IPS DF 6.9 (cell line): ENCODE data around the gene ZNF579.

Experiments
- DNase-seq: peaks from one replicate; pipeline ENCODE4 v3.0.0-alpha.2; 2013; ENCODE audit warnings: low read depth, low spot score
- H3K27ac ChIP-seq: one replicate; pipeline ENCODE4 v1.5.1; 2013; ENCODE audit warnings: low read length, control low read depth
- H3K27me3 ChIP-seq: 2 replicates; pipeline ENCODE4 v1.6.1; 2013; ENCODE audit warnings: mild to moderate bottlenecking, low read length; ENCODE audit not compliant: control insufficient read depth, insufficient read depth
- H3K36me3 ChIP-seq: 2 replicates; pipeline ENCODE4 v1.6.1; 2013; ENCODE audit warnings: low read length; ENCODE audit not compliant: control insufficient read depth, insufficient read depth
- H3K4me1 ChIP-seq: 2 replicates; pipeline ENCODE4 v1.6.1; 2013; ENCODE audit warnings: low read length; ENCODE audit not compliant: control insufficient read depth, insufficient read depth
- H3K4me3 ChIP-seq: 2 replicates; pipeline ENCODE4 v1.5.1; 2013; ENCODE audit warnings: mild to moderate bottlenecking, low read length
- H3K9me3 ChIP-seq: 2 replicates; pipeline ENCODE4 v1.6.1; 2013; ENCODE audit warnings: low read length, inconsistent platforms; ENCODE audit not compliant: control insufficient read depth, insufficient read depth
- WGBS: extraction: QIAGEN DNeasy Blood & Tissue Kit; methylation state at CpG from one replicate; pipeline ENCODE4 v1.1.7; 2013; ENCODE audit warnings: mixed read lengths, missing lambda C conversion rate; ENCODE audit not compliant: insufficient read length, insufficient coverage; 5-methylcytosine and 5-hydroxymethylcytosine counted together

The ZNF579 gene, protein sequence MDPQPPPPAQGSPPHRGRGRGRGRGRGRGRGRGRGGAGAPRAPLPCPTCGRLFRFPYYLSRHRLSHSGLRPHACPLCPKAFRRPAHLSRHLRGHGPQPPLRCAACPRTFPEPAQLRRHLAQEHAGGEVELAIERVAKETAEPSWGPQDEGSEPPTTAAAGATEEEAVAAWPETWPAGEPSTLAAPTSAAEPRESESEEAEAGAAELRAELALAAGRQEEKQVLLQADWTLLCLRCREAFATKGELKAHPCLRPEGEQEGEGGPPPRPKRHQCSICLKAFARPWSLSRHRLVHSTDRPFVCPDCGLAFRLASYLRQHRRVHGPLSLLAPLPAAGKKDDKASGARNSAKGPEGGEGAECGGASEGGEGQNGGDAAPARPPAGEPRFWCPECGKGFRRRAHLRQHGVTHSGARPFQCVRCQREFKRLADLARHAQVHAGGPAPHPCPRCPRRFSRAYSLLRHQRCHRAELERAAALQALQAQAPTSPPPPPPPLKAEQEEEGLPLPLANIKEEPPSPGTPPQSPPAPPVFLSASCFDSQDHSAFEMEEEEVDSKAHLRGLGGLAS

DNA sequence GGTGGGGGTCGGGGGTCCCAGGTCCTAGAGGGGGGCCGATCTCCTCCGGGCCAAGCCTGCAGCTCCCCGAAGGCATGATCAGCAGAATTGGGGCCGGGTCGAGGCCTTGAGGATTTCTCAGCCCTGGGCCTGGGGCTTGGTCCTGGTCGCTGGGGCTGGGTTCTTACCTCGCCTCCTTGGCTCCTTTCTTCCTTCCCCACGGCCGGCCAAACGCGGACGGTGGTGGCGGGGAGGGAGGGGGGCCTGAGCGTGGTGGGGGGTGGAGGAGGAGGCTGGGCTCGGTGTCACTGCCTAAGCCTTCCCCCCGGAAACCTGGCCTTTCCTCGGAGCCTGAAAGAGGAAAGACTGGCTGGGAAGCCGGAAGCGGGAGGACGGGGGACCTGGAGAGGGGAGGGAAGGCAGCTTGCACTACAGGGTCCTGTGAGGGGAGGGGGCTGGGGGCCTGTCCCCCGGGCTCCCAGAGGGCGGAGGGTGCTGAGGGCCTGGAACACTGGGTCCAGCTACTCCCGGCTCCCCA, at the start of gene ZNF579:
Gene ZNF579 (minus strand): TSS at position 221 of the 517 bp plus-strand sequence. CDS start 1,209 bp downstream, outside the sequence.
- Histone ChIP-seq H3K27ac (no peak within 1 kb of the TSS), H3K27me3 (no peaks in the 10 kb centered on the region), H3K36me3 (peaks cover 20% of the 10 kb centered on the region), H3K4me3 (peak within 1 kb of the TSS; percentile 94), H3K4me1 (0 out of 2 replicates have a peak, but pooled peaks cover 1% of the 10 kb centered on the region), H3K9me3 (no peaks in the 10 kb centered on the region)
- DNase-seq: no peak
- no CpG with 5 or more reads among the region's 24 CpGs for WGBS

DNA sequence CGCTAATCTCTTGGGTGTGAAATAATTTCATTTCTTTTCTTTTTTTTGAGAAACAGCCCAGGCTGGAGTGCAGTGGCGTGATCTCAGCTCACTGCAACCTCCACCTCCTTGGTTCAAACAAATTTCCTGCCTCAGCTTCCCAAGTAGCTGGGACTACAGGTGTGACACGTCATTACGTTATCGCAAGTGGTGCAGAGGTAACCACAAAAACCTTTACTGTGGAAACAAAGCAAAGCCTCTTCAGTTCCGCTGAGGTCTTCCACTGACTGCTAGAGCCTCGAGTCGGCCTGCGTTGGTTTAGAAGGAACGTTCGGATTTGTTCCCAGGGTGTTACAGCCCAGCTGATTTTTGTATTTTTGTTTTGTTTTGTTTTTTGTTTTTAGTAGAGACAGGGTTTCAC, 45.7 kb upstream of the ZNF579 start:
- Histone ChIP-seq H3K36me3 (no peaks in the 10 kb centered on the region), H3K4me1 (no peaks in the 10 kb centered on the region), H3K9me3 (no peaks in the 10 kb centered on the region), H3K4me3 (no peak overlapping the region), H3K27me3 (no peaks in the 10 kb centered on the region), H3K27ac (no peak overlapping the region)
- DNase-seq: no peak
- no CpG with 5 or more reads among the region's 11 CpGs for WGBS

DNA sequence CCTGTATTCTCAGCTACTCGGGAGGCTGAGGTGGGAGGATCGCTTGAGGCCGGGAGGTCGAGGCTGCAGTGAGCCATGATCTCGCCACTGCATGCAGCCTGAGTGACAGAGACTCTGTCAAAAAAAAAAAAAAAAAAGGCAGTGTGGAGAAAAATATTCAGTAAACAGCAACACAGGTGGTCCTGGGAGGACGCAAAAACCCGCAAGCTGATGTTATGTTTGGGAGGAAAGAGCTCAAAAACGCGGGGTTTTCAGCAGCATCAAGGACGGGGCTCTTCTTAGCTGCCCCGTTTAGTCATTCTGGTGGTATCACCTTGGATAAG, 44.3 kb upstream of the ZNF579 start:
- Histone ChIP-seq H3K9me3 (no peaks in the 10 kb centered on the region), H3K4me3 (peak overlapping the region; percentile 28; the same call in 1 of the 2 replicates), H3K27me3 (no peaks in the 10 kb centered on the region), H3K4me1 (no peaks in the 10 kb centered on the region), H3K27ac (no peak overlapping the region), H3K36me3 (no peaks in the 10 kb centered on the region)
- WGBS: no CpG with 5 or more reads among the region's 11 CpGs
- DNase-seq: no peak

DNA sequence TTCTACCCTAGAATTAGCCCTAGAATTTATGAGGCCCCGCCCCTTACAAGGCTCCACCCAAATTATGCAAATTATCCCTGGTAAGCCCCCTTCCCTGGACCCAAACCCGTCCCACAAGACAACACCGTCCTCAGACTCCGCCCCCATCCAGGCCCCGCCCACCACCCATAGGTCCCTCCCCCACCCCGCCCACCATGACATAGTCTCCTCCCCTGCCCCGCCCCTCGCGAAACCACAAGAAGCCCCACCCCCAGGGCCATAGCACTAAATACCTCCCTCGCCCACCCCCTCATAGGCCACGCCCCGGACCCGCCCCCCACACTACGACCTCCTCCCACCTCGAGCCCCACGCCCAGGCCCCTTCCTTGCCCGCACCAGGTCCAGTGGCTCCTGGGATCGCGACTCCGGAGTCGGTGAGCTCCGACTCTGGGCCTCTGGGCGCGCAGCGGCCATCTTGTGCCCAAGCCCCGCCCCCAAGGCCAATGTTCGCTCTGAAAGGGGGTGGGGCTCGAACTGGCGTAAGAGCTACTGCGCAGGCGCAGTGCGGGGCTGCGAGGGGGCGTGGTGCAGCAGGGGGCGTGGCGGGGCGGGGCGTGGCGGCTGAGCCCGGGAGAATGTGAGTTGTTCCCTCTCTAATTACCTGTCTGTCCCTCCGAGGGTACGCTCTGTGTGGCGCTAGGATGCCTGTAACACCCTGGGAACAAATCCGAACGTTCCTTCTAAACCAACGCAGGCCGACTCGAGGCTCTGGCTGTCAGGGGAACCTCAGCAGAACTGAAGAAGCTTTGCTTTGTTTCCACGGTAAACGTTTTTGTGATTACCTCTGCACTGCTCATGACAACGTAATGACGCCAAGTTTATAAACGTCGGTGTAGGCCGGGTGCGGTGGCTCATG, 43.7 kb upstream of the ZNF579 start, which contains the start of gene ZNF784:
Gene ZNF784 (minus strand): TSS at position 458 of the 895 bp plus-strand sequence. CDS start 5 bp downstream, at position 453.
- Histone ChIP-seq H3K27ac (no peak within 1 kb of the TSS), H3K9me3 (no peaks in the 10 kb centered on the region), H3K4me3 (peak within 1 kb of the TSS; percentile 99), H3K4me1 (no peaks in the 10 kb centered on the region), H3K27me3 (no peaks in the 10 kb centered on the region), H3K36me3 (no peaks in the 10 kb centered on the region)
- no peak for DNase-seq
- WGBS: no CpG with 5 or more reads among the region's 56 CpGs

DNA sequence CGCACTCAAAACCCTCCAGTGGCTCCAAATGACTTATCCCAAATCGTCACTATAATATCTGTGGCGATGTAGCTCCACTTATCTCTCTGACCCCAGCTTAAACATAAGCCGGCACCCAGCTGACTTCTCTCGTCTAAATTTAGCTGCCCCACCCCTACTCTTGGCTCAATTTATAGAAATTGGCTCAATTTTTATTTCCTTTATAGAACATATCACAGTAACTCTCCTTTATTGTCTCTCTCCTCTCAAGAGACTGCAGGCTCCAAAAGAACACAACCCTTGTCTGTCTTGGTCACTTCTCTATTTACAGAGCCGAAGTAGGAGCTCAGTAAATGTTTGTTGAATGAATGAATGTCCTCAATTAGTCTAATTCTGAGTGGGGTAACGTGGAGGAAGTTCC, 42.9 kb upstream of the ZNF579 start:
- H3K4me3 ChIP-seq: no peak overlapping the region; the same call in 1 of the 2 replicates
- DNase-seq: no peak
- no peaks in the 10 kb centered on the region for H3K9me3 ChIP-seq
- no peaks in the 10 kb centered on the region for H3K27me3 ChIP-seq
- no CpG with 5 or more reads among the region's 7 CpGs for WGBS
- H3K36me3 ChIP-seq: no peaks in the 10 kb centered on the region
- no peaks in the 10 kb centered on the region for H3K4me1 ChIP-seq
- no peak overlapping the region for H3K27ac ChIP-seq

DNA sequence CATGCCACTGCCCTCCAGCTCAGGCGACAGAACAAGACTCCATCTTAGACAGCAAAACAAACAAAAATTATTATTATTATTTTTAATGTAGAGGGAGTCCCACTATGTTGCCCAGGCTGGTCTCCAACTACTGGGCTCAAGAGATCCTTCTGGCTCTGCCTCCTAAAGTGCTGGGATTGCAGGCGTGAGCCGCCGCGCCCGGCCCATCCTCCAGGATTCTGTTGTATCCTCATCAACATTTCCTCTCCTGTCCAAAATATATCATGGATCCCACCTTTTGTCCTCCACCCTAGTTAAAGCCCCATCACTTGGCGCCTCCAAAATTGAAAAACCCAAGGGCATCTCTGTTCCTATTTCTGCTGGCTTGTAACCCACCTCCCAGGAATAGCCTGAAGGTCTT, 42.5 kb upstream of the ZNF579 start:
- no peak for DNase-seq
- Histone ChIP-seq H3K4me3 (no peak overlapping the region), H3K27ac (no peak overlapping the region), H3K9me3 (no peaks in the 10 kb centered on the region), H3K4me1 (no peaks in the 10 kb centered on the region), H3K36me3 (no peaks in the 10 kb centered on the region), H3K27me3 (no peaks in the 10 kb centered on the region)
- WGBS: no CpG with 5 or more reads among the region's 7 CpGs

DNA sequence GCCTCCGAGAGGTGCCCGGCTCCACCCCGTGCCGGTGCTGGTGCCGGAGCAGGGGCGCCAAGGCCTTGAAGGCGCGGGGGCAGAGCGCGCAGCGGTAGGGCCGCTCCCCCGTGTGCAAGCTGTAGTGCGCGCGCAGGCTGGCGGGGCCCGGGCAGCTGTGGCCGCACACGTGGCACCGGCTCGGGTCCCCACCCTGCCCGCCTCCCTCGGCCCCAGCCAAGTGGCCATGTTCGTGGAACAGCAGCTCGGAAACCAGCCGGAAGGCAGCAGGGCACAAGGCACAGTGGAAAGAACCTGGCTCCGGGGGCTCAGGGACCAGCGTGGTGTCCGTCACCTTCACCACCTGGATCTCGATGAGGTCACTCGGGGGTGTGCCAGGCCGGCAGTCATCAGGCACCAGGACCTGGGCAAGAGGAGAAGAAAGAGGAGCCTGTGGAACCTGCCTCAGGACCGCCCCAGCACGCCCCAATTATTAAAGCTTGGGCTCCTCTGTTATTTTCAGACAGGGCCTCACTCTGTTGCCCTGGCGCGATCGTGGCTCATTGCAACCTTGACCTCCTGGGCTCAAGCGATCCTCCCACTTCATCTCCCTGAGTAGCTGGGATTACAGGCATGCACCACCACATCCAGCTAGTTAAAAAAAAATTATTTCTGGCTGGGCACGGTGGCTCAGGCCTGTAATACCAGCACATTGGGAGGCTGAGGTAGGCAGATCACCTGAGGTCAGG, 41.8 kb upstream of the ZNF579 start:
- no peaks in the 10 kb centered on the region for H3K9me3 ChIP-seq
- H3K36me3 ChIP-seq: no peaks in the 10 kb centered on the region; the same call in 1 of the 2 replicates
- WGBS: no CpG with 5 or more reads among the region's 40 CpGs
- no peak overlapping the region for H3K4me3 ChIP-seq
- no peak for DNase-seq
- H3K27ac ChIP-seq: no peak overlapping the region
- no peaks in the 10 kb centered on the region for H3K4me1 ChIP-seq
- H3K27me3 ChIP-seq: no peaks in the 10 kb centered on the region

DNA sequence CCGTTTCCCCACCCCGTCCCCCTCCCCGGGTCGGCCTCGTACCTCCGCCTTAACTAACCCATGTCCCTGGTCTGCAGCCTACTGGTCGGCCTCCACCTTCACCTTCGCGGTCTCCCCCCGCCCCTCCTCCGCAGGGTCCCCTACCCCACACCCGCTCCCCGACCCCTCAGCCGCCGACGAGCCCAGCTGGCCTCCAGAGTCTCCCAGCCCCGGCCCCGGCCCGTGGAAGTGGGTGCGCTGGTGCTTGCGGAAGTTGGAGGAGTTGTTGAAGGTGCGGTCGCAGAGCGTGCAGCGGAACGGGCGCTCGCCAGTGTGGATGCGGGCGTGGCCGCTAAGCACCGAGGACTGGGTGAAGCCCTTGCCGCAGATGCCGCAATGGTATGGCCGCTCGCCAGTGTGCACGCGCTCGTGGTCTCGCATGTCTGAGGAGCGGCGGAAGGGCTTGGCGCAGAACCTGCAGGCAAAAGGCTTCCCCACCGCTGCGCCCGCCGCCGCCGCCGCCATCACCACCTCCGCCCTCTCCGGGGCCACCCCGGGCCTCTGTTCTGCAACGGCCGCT, 41.1 kb upstream of the ZNF579 start:
- no peaks in the 10 kb centered on the region for H3K9me3 ChIP-seq
- H3K4me1 ChIP-seq: no peaks in the 10 kb centered on the region
- no peak overlapping the region for H3K4me3 ChIP-seq
- no peak for DNase-seq
- no CpG with 5 or more reads among the region's 55 CpGs for WGBS
- H3K27ac ChIP-seq: no peak overlapping the region
- H3K27me3 ChIP-seq: no peaks in the 10 kb centered on the region
- peaks cover 1% of the 10 kb centered on the region for H3K36me3 ChIP-seq

DNA sequence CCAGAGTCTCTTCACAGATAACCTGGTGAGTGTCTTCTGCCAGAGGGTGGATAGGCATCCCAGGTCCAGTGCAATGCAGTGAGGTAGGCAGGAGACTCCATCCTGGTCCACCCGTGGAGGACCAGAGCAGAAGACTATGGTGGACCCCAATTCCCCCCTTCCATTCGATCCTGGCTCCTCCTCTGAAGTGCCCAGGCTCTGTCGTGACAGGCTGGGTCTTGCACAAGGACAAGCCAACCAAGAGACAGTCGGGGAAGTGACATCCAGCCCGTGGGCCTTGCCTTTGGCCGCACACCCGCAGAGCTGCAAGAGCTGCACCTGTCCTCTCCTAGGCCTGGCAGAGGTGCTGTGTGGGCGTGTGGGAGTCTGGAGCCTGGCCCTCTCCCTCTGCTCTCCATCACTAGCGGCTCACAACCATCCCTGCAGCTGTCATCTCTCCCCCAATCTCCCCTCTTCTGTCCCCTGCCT, 40.6 kb upstream of the ZNF579 start:
- no CpG with 5 or more reads among the region's 9 CpGs for WGBS
- no peak for DNase-seq
- H3K27me3 ChIP-seq: no peaks in the 10 kb centered on the region
- H3K4me3 ChIP-seq: no peak overlapping the region
- peaks cover 6% of the 10 kb centered on the region for H3K36me3 ChIP-seq
- H3K27ac ChIP-seq: no peak overlapping the region
- no peaks in the 10 kb centered on the region for H3K9me3 ChIP-seq
- H3K4me1 ChIP-seq: no peaks in the 10 kb centered on the region
